GM21717 (cell line): ENCODE data around the gene RHOA.
A peak's percentile ranks its signal among the peaks of the same experiment; 100 is the strongest.
"Not testable (repeated sequence)": the region's sequence is repeated elsewhere in the genome, so short reads cannot be mapped to it uniquely, and the experiment has no call there.

Experiments used
- ATAC-seq: cut with Tn5 transposase; IDR thresholded peaks from one replicate; pipeline ENCODE4 v1.9.1; 2021; ENCODE audit warnings: mild to moderate bottlenecking, moderate library complexity; ENCODE audit not compliant: unreplicated experiment

The RHOA gene

DNA sequence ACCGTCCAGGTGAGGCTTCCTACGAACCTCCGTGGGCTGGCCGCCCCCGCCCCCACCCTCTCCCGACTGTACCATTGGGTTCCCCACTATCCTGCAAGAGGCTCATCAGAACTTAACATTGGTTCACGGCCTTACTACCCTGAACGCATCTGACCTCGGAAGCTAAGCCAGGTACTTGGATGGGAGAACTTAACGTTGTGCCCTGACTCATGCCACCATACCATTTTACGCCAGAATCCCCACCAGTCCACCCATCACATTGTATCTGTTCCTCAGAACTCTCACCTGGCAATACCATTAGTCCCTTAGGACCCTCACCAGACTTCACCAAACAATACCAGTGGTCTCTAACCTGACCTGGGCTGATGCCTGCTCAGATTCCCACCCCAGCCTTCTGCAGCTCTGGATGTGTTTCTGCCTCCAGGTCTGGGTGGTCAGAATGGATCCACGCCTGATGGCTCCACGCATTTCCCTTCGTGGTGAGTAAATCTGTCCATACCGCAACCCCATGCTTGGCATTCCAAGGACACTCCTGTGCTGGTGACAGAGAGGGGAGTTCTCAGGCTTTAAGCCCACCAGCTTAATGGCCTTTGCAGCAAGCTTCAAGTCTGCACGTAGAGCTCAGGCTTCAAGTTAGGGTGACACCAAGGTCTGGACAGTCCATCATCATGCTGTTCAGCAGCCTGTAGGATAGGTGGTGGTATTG is 1.0 kb upstream of the RHOA start:
- ATAC-seq: peak; percentile 8

DNA sequence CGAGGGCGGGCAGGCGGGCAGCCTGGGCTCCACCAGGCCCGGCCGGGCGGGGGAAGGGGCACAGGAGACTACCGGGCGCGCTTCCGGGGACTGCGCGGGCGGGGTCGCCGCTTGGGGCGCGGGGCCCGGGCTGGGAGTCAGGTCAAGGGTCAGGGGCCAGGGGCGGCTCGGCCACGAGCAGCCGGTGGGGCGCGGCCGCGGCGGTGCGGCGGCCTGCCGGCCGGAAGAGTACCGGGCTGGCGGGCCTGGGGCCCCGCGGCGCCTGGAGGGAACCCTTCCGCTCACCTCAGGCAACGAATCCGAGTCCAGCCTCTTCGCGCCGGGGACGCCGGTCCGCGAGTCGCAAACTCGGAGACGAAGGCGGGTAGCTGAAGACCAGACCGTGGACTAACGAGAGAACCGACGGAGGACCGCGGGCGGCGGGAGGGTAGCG is 225 bp downstream of the RHOA start:
- peak; percentile 16 for ATAC-seq

DNA sequence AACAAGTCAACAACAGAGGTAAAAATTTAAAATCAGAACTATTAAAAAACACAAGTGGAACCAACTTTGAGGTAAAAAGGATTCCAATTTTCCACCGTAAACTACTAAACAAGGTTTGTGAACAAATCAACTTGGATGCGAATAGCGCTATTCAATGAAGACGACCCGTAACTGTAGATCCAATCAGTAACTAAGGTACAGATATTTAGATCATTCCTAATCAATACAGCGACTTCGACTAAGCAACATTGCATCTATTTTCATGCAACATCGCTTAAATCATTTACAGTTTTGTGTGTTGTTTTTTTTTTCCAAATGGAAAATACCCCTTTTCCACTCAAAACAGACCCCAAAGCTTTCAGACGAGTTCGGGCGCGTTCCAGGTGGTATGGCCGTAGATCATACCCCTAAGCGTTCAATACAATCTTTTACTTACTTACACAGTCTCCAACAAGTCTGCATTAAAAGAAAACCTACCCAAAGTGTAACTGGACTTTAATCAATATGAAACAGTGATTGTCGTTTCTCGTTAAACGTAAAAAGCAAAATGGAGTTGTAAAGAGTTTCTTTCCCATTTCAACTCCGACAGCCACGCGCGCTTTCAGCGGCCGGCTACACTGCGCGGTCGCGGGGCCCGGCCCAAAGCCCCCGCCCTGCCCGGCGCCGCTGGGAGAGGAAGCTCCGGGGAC is 786 bp downstream of the RHOA start:
- no peak for ATAC-seq

DNA sequence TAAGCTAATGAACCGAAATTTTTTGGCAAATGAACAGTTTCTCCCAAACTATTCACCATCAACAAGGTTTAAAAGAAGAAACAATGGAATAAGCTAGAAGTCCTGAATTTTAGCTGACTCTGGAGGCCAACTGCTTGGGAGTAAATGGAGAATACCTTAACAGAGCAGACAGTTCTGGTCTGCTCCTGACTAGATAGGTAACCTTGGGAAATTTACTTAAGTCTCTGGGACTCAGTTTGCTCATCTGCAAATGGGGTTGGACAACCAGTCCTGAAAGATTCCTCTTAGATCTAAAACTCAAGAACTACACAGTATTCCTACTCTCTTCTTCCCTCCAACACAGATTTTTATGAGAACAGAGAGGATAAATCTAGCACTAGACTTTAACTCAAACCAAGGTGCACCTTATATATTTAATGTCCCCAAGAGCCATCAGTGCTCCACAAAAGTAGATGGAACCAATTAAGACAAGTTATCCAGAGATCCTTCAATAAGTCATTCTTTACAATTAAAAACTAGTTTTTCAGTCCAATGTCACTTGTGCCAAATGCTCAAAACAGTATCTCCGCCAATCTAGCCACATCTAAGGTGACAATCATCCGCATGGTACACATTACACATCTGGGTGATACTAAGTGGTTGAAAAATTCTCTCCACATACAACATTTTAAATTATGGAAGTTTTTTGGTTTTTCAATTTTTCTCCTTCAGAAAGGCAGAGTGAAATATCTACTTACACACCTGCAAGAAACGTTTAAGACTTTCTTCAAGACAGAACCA is 1.5 kb downstream of the RHOA start:
- ATAC-seq: no peak

DNA sequence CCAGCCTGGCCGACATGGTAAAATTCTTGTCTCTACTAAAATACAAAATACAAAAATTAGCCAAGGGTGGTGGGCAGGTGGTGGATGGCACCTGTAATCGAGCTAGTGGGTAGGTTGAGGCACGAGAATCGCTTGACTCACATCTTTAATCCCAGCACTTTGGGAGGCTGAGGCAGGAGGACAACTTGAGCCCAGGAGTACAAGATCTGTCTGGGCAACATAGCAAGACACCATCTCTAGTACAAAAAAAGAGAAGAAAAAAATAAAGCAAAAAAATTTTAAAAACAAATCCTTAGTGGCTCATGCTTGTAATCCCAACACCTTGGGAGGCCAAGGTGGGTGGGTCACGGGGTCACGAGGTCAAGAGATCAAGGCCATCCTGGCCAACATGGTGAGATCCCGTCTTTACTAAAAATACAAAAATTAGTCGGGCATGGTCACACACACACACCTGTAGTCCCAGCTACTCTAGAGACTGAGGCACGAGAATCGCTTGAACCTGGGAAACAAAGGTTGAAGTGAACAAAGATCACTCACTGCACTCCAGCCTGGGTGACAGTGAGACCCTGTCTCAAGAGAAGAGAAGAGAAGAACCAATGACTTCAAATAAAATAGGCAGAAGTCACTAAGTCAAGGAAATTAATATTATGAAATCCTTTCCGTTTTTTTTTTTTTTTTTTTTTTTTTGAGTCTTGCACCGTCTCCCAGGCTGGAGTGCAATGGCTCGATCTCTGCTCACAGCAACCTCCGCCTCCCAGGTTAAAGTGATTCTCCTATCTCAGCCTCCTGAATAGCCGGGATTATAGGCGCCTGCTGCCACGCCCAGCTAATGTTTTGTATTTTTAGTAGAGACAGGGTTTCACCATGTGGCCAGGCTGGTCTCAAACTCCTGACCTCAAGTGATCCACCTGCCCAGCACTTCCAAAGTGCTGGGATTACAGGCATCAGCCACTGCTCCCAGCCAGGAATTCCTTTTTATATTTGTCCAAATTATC is 4.9 kb downstream of the RHOA start:
- no peak for ATAC-seq

DNA sequence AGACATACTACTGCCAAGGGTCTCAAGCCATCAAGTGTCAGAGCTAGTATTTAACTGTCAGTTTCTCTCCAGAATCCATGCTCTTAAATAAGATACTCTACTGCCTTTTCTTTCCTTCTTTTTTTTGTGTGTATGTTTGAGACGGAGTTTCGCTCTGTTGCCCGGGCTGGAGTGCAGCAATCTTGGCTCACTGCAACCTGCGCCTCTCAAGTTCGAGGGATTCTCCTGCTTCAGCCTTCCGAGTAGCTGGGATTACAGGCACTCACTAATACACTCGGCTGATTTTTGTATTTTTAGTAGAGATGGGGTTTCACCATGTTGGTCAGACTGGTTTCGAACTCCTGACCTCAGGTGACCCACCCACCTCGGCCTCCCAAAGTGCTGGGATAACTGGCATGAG is 6.2 kb downstream of the RHOA start:
- not testable (repeated sequence) for ATAC-seq

DNA sequence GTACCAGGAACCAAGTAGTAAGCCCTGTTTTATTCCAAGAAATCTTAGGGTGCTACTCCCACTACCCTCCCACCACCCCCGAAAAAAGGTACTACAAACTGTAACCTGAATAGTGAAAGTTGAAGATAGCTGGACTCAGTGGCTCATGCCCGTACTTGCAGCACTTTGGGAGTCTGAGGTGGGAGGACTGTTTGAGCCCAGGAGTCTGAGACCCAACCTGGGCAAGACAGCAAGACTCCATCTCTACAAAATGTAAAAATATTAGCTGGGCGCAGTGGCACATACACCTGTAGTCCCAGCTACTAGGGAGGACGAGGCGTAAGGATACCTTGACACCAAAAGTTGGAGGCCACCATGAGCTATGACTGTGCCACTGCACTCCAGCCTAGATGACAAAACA is 7.9 kb downstream of the RHOA start:
- ATAC-seq: no peak

DNA sequence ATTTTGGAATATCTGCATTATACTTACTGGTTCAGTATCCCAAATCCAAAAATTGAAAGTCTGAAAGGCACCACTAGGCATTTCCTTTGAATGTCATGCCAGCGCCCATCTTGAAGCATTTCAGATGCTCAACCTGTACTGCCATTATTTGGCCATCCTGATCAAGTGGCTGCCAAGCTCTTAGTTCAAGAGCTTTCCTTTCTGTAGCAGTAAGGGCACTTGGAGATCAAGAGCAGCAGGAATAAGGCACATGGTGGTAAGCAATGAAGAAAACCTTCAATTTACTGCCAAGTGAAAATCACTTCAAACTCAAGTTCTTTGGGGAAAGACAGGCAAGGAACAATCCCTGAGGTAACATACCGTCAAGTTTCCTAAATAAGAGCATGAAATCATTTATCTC is 10.0 kb downstream of the RHOA start:
- no peak for ATAC-seq

DNA sequence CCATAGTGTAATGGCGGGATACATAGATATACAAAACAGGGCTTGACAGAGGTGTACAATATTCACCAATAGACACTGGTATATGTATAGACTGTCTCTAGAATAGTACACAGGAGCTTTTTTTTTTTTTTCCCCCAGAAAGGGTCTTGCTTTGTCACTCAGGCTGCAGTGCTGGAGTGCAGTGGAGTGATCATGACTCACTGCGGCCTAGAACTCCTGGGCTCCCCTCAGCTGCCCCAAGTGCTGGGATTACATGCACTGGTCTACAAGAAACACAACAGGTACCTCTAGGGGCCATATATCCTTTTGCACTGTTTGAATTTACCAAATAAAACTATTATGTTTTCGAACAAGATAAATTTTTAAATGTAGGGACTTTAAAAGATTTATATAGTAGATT is 12.3 kb downstream of the RHOA start:
- no peak for ATAC-seq

DNA sequence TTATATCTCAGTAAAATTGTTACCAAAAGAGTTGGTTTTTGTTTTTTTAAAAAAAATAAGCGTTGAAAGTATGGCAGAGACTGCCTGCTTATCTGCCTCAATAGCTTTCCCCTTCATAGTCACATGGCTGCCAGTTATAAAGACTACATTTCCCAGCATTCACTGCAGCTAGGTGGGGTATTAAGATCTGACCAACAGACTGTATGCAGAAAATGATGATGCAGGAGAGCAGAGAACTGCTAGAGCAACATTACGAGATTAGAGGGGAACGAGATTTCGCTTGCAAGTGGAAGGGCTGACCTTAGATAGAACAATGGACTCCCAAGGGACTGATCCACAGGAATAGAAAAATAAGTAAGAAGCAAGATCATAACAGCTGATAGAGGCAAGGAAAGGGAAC is 14.3 kb downstream of the RHOA start:
- no peak for ATAC-seq

DNA sequence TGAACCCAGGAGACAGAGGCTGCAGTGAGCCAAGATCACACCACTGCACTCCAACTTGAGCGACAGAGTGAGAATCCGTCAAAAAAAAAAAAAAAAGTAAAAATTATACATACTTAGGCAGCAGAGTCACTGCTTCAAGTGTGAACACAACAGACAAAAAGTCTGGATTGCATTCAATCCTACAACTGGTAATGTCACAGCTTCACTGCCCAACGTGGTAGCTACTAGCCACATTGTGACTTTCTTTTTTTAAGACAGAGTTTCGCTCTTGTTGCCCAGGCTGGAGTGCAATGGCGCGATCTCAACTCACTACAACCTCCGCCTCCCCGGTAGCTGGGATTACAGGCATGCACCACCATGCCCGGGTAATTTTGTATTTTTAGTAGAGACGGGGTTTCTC is 20.5 kb downstream of the RHOA start:
- ATAC-seq: not testable (repeated sequence)

DNA sequence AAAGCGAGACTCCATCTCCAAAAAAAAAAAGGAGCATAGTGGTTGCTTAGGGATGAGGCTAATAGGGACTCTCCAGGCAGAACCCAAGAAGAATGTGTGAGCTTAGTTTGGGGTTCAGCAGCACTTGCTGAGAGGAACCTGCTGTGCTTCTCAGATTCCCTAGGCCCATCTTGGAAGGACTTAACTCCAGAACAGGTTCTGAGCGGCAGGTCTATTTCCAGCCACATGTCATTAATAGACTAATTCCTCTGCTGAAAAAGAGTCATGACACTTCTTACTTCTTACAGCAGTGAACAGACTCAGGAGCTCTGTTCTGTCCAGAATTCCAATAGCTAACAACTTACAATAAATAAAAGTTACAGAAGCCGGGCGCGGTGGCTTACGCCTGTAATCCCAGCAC is 22.5 kb downstream of the RHOA start:
- ATAC-seq: no peak

DNA sequence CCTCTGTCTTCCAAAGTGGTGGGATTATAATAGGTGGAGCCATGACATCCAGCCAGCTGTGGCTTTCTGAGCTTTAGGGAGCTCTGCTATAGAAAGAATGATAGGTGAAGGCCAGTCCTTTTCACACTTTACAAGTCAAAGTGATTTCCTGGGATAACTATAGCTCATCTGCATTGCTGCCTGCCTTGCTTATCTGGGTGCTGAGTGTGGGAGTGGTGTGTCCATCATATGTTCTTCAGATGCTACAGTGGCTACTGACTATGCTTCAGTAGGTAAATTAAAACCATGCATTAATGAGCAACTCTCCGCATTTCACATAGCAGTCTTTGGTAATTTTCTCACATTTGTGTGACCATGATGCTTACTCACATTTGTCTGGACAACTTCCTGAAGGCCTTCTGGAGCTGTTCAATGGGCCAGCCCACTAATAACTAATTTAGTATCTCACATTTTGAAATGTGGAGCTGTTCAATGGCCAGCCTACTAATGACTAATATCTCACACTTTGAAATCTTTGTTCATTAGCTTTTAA is 23.4 kb downstream of the RHOA start:
- no peak for ATAC-seq

DNA sequence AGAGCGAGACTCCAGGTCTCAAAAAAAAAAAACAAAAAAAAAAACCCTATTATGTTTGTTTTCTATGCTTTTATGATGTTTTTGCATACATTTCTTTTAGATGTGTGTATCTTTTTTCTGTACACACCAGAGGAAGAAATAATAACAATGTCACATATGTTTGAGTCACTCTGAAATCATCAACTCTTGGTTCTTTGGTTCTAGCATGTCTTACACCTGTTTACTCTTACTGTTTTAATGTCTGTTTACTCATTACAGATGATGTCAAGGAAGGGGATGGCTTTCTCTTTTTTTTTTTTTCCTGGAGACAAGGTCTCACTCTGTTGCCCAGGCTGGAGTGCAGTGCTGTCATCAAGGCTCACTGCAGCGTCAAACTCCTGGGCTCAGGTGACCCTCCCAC is 24.1 kb downstream of the RHOA start:
- ATAC-seq: no peak

DNA sequence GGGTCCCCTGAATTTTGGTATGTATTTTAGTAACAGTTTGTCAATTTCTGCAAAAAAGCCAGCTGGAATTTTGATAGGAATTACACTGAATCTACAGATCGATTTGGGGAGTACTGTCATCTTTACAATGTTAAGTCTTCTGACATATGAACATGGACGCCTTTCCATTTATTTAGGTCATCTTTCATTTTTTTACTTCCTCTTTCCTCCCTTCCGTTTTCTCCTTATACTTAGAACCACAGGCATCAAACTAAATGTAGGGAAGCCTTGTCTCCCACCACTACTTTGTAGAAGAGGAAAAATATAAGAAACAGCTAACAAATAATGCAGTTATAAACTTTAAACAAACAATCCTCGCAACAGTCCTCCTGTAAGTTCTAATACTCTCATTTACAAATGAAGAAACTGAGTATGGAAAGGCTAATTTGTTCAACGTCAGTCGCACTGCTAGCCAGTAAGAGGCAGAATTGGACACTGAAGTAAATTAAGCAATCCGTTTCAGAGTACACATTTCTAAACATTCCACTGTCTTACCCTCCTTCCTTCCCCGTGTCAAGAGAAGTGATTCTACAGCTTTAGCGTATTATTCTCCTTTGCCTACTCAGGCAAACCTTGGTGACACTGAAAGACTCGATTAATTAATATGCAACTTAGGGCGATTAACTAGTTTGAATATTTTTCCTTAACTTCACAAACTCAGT is 25.6 kb downstream of the RHOA start:
- no peak for ATAC-seq

DNA sequence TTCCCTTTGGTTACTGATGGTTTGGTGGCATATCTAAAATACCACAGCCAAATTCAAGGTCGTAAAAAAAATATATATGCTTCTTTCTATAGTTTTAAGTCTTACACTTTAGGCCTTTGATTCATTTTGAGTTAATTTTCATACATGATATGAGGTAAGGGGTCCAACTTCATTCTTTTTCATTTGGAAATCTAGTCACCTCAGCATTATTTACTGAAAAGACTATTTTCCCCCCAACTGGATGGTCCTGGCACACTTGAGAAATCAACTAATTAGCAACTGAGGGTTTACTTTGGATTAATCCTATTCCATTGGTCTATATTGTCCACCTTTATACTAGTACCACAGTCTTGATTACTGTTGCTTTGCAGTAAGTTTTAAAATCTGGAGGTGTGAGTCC is 26.2 kb downstream of the RHOA start:
- ATAC-seq: no peak

DNA sequence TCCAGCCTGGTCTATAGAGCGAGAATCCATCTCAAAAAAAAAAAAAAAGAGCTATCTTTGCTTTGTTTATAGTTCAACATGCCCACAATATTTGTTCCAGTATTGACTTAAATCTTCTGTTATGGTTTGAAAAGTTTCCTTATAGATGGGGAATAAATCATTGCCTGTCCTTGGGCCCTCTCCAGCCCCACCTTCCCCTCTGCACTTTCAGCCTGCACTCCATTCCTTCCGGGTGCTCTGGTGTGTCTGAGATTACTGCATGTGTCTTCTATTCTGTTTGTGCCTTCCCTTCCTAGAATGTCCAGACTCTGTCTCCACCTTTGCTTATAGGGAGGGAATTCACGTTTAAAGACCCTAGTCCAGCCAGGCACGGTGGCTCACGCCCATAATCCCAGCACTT is 28.4 kb downstream of the RHOA start:
- ATAC-seq: no peak

DNA sequence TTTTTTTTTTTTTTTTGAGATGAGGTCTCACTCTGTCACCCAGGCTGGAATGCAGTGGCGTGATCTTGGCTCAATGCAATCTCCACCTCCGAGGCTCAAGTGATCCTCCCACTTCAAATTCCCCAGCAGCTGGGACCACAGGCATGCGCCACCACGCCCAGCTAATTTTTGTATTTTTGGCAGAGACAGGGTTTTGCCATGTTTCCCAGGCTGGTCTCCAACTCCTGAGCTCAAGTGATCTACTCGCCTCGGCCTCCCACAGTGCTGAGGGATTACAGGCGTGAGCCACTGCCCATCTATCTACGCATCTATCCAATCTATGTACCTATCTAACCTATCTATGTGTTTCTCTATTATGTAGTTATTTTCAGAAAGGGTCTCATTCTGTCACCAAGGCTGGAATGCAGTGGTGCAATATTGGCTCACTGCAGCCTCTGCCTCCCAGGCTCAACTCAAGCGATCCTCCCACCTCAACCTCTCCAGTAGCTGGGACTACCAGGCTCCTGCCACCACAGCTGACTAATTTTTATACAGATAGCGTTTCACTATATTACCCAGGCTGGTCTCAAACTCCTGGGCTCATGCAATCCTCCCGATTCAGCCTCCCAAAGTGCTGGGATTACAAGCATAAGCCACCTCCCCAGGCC is 33.4 kb downstream of the RHOA start:
- ATAC-seq: no peak

DNA sequence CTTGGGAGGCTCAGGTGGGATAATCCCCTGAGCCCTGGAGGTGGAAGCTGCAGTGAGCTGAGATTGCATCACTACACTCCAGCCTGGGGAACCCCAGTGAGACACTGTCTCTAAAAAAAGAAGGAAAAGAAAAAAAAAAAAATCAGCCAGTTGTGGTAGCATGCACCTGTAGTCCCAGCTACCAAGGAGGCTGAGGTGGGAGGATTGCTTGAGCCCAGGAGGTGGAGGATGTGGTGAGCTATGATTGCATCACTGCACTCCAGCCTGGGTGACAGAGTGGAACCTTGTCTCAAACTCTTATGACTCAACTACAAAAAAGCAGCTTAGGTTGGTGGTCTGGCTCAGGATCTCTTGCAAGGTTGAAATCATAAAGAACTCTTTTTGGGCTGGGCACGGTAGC is 34.3 kb downstream of the RHOA start:
- ATAC-seq: no peak
